Stimulated activated CD4-positive, alpha-beta T cell treated with anti-CD3 and anti-CD28 coated beads, Interleukin-4, amount 100 ng/mL, for 4 hours (primary cell): ENCODE results near the gene KLK4.
"Not testable (repeated sequence)": the region's sequence is repeated elsewhere in the genome, so short reads cannot be mapped to it uniquely, and the experiment has no call there.

Experiments
- DNase-seq, 2 experiments: peaks; one replicate each; pipeline ENCODE4 v3.0.0-alpha.2; 2020

The KLK4 gene

DNA sequence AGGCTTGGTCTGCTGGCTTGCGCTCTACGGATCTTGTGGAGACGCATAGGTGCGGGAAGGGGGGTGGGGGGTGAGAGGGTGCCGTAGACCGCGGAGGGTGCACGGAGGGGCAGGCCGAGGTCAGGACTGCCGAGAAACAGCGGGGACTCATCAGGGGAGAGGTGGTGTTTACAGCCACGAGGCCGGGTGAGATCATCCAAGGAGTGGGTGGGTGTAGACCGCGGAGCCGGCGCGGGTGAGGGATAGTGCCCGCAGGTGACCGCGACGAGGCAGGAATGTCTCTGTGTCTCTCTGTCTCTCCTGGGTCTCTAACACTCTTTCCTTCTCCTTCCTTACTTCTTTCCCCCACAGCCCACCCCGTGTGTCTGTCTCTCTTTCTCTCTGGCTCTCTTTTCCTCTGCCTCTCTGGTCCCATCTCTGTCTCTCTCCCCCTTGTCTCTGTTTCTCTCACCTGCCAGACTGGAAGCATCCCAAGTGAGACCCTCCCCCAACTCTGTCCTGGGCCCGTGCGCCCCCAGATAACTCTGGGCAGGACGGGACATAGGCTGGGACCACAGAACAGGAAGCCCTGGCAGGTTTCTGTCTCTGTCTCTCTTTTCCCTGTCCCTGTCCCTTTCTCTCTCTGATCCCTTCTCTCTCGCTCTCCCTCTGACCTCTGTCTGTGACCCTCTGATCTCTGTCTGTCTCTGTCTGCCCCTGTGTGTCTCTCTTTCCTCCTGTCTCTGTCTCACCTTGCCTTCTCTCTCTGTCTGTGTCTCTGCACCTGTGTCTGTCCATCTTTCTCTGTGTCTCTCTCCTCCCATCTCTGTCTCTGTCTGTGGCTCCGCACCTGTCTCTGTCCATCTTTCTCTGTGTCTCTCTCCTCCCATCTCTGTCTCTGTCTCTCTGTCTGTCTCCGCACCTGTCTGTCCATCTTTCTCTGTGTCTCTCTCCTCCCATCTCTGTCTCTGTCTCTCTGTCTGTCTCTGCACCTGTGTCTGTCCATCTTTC is 1.8 kb upstream of the KLK4 start:
- DNase-seq: no peak

DNA sequence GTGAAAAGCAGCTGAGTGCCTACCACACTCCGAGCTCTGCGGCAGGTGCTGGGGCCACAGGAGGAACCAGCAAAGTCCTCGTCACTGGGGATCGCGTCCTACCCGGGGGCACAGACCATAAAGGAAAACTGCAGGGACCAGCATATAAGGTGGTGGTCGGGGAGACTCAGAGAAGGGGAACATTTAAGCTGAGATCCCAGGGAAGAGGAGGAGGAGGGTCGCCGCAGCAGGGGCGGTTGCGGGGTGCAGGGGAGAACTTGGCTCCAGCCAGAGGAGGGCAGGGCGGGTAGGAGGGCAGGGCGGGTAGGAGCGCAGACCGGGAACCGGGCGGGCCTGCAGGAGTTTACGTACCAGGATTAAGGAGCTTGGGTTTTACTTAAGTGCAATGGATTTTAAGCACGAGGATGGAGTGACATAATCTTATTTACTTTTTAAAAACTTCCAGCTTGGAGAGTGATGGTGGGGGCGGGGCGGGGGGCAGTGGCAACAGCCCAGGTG is 956 bp upstream of the KLK4 start:
- DNase-seq: no peak

DNA sequence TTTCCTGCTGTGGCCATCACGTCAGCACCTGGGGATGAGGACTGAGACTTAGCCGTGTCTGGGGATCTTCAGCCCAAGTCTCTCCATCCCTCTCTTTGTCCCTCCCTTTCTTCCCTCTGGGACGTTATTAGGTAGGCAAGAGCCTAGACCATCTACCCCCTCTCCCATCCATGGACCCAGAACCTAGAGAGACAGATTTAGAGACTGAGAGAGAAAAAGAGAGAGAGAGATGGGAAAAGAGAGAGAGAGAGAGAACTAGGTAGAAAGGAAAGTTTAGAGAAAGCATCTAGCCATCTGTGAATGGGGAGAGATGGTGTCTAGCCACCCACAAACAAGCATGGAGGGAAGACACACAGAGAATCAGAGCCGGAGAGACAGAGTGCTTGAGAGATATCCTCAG is 473 bp downstream of the KLK4 start:
- DNase-seq: no peak

DNA sequence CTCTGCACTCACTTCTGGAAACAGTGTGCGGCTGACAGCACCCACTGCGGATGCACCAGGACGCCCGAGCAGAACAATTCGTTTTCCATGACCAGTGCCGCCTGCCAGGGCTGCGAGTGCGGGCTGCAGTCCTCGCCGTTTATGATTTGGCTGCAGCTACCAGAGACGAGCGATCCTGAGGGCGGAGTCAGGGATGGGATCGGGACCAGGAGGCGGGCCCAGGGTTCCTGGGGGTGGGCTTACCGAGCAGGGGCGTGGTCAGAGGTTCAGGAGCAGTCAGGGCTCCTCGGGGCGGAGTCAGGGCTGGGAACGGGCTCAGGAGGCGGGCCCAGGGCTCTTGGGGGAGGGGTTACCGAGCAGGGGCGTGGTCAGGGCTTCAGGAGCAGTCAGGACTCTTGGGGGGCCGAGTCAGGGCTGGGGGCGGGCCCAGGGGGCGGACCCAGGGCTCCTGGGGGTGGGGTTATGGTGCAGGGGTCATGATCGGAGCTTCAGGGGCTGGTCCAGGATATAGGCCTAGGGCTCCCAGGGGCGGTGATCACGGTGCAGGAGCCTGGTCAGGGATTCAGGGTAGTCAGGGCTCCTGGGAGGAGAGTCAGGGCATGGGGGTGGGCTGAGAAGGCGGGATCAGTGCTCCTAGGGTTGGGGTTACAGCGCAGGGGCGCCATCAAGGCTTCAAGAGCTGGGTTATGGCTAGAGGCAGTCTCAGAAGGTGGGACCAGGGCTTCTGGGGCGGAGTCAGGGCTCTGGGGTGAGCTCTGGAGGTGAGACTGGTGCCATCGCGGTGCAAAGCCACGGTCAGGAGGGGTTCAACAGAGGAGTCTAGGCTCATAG is 1.7 kb downstream of the KLK4 start:
- peak in 1 of 2 experiments; percentile 12 for DNase-seq

DNA sequence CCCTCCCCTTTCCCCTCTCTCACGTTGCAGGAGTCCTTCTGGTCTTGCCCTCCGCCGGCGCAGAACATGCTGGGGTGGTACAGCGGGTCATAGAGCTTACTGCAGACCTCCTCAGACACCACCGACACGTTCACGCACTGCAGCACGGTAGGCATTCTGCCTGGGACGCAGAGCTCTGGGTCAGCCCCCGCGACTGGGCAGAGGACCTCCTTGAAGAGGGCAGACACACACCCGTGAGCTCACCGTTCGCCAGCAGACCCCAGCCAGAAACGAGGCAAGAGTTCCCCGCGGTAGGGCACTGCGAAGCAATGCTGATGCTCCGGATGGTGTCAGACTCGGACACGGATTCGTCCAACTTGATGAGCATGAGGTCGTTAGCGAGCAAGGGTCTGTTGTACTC is 2.9 kb downstream of the KLK4 start:
- DNase-seq: no peak

DNA sequence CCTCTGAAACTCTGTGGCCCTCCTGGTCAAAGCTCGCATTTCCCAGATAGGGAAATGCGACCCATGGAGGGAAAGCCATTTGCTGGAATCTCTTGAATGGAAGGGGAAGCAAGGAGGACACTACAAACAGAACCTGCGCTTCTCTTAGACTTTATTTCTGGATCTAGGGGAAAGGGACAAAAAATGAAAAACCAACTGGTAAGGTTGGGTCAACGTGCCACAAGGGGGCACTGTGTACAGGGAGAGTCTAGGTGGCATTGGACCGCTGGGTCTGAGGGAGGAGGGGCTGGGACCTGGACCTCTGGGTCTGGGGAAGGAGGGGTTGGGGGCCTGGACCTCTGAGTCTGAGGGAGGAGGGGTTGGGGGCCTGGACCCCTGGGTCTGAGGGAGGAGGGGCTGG is 5.0 kb downstream of the KLK4 start:
- DNase-seq: peak in 1 of 2 experiments; percentile 27

DNA sequence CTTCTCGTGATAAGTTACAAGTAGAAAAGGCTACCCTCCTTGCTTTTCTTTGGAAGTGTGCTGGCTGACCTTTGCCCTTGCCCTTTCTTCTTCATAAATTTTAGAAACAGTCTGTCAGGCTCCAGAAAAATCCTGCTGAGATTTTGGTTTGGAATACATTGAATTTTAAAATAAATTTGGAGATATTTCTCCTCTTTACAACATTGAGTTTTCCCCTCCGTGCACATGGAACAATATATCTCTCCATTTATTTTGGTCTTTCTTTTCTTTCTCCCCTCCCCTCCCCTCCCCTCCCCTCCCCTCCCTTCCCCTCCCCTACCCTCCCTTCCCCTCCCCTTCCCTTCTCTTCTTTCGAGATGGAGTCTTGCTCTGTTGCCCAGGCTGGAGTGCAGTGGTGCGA is 8.6 kb downstream of the KLK4 start:
- no peak for DNase-seq

DNA sequence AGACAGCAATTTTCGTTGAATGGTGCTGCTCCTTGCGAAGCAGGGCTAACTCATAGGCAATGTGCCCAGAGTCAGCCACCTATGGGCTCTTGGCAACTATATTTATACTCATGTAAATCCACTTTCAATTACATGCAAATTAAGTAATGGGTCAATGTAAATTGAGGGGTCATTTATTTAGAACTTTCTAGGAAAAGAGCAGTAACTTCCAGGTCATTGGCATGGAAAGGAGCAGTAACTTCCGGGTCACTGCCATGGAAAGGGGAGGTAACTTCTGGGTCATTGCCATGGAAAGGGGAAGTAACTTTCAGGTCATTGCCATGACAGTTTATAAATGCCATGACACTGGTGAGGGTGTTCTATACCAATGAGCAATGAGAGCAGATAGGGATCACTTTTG is 11.6 kb downstream of the KLK4 start:
- DNase-seq: no peak

DNA sequence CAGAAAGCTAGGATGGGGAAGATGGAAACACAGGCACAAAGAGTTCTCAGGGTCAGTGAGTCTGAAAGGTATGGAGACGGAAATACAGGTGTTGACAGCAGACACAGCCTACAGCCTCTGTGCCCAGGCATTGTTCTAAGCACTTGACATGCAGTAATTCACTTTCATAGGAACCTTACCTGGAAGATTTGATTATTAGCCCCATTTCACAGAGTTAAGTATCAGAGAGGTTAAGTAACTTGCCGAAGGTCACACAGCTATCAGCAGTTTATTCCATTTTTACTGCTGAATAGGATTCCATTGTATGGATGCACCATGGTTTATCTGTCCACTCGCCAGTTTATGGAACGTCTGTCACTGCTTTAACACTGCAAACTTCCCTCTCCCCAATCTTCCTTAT is 13.2 kb downstream of the KLK4 start:
- no peak for DNase-seq

DNA sequence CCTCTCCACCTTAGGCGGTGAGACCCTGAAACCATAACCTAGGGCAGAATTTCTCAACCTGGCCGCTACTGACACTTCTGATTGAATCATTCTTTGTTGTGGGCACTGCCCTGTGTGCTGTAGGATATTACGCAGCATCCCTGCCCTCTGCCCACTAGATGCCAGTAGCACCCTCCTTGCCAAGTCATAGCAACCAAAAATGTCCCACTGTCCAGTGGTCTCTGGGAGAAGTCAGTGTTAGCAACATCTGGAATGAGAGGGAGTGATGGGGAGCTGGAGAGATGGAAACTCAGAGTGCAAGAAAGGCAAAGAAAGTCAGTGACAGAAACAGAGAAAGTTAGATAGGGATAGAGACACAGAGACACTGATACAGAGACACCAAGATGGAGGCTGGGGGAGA is 13.6 kb downstream of the KLK4 start:
- DNase-seq: no peak

DNA sequence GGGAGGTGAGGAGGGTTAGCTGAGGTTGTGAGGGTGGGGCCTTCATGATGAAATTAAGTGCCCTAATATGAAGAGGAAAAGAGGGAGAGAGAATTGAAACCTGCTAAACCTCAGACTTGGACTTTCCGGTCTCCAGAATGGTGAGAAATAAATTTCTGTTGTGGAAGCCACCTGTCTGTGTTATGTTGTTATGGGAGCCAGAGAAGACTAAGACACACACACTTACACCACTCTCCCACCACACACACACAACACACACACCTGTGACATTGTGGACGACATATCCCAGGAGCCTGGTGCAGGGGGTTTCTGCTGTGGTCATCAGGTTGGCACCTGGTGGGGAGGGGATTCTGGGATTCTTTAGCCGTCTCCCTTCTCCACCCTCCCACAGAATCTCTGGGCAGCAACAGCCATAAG is 14.0 kb downstream of the KLK4 start:
- DNase-seq: no peak

DNA sequence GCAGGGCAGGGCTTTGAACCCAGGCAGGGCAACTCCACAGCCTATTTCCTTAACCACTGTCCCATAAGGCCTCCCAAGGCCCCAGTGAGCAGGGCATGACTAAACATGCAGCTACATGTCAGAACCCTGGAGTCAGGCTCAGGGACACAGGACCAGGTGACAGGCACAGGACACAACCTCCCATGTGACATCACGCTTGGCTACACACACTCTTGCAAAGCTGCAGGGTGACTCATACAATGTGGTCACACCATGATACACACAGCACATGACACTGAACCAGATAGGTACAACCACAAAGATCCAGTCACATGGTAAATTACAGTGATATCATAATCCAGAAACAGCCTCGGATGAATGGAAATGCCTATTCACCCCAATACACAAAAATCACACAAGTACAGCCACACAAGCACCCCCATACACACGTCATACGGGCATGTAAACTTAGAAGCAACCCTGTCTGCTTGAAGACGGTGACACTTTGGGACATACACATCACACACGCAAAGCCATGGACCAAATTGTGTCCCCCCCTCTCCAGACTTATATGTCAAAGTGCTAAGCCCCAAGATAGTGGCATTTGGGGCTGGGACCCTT is 14.5 kb downstream of the KLK4 start:
- DNase-seq: no peak

DNA sequence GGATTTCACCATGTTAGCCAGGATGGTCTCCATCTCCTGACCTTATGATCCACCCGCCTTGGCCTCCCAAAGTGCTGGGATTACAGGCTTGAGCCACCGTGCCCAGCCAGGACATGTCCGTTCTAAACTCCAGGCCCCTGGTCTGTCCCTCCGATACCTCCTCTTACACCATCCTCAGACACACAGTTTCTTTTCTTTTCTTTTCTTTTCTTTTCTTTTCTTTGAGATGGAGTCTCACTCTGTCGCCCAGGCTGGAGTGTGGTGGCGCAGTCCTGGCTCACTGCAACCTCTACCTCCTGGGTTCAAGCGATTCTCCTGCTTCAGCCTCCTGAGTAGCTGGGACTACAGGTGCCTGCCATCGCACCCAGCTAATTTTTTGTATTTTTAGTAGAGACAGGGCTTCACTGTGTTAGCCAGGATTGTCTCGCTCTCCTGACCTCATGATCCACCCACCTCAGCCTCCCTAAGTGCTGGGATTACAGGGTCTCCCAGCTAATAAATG is 15.1 kb downstream of the KLK4 start:
- DNase-seq: not testable (repeated sequence)

DNA sequence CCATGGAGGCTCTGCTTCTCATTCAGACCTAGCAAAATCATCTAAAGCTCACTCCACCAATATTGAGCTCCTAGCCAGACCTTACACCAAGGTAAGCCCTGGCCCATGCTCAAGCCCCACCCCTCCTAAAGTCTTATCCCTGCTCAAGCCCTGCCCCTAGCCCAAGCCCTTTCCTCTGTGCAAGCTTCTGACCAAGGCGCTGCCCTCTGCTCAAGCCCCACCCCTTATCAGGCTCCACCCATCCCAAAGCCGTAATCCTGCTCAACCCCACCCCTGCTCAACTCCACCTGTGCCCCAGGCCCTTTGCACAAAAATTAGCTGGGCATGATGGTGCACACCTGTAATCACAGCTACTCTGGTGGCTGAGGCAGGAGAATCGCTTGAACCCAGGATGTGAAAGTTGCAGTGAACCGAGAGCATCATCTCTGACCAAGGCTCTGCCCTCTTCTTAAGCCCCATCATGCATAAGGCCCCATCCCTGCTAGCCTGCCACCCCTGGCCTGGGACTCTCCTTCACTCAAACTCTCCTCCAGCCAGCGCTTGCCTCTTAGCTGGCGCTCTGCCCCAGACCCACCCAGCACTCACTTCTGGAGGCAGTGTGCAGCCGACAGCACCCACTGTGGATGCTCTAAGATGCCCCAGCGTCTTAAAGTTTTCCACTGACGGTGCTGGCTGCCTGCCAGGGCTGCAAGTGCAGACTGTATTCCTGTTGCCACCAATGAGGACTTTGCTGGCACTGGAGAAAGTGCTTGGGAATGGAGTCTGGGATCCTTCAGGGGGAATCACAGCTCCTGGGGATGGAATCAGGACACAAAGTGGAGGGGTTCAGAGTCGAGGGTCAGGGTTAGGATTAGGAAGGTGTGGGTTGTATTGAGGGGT is 16.5 kb downstream of the KLK4 start:
- no peak for DNase-seq

DNA sequence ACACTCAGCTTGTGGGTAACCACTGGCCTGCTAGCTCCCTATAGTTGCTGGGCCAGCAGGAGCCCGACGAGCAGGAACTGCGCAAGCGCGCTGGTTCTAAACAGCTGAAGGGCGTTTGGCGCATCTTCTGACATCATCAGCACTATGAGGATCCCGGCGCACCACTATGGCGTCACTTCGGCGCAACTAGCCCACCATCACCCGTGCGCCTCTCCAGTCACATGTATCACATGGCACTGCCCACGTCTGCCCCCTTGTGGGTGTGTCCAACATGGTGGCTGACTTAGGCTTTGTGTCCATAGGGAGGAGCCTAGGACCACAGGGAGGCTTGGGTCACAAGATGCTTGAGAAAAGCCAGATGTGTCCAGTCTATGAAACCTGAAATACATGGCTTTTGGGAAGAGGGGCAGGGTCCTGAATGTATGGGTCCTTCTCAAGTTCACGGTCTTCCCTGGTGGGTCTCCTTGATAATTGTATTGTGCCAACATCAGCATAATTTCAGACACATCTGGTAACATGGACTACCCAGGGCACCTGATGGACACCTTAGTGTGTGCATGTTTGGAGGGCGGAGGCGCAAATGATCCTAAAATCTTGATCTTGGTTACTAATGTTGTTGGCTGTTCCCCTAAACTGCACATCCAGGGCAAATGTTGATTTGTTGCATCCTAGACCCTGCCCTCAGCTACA is 18.0 kb downstream of the KLK4 start:
- no peak for DNase-seq

DNA sequence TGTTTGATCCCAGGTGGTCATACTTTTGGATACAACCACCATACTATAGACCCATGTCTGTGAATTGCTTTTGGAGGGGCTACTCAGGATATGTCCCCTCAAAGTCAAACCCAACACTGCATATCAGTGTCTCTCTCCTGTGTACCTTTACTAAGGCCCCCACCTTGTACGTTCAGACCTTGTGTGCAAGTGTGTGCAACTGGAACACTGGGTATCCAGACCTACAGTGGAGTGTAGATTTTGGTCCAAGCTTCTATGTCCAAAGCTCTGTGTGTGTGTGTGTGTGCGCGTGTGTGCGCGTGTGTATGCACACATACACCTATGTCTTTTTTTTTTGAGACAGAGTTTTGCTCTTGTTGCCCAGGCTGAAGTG is 20.0 kb downstream of the KLK4 start:
- DNase-seq: no peak

DNA sequence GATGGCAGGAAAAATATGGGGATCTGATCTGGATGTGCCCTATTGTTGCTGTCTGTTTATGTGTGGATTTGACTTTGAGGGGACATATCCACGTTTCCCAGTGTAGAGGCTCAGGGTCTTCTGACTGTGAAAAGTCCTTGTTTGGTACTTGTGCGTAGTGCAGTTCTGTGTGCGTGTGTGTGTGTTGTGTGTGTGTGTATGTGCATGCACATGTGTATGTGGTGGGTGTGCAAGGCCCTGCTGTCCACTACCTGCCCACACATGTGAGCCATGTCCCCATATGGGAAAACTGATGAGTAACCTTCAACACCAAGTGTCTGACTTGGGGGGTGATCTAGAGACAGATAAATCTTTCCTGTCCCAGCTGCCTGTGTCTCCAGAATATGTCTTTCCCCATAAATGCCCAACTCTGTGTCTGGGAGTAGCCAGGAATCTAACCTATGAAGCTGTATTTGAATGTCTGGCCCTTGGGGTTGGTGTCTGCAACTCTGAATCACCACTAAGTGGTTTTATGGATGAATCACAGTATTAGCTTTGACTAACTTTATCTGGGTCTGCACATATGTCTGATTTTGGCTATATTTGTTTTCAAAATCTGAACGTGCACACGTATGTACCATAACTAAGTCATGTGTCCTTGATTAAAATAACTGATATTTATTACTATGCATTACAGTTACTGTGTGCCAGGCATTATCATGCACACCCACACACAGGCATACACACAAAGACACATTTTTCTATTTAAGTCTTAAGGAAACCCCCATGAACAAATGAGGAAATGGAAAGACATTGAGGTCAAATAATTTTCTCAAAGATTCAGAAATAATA is 20.6 kb downstream of the KLK4 start:
- DNase-seq: no peak

DNA sequence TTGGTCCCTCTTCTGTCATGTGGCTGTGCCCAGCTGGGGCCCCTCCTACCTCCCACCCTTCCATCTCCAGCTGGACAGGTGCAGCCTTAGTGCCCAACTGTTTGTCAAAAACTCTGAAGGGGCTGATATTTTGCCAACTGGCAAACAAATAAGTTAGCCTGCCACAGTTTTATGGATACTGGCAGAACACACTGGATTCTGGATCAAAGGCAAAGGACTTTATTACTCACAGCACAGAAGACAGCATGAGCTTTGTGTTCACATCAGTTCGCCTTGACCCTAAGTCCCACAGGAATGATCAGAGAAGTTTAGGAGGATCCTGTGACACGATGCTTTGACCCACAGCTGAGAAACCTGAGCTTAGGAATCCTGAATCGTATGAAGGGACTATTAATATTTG is 21.6 kb downstream of the KLK4 start:
- DNase-seq: no peak

DNA sequence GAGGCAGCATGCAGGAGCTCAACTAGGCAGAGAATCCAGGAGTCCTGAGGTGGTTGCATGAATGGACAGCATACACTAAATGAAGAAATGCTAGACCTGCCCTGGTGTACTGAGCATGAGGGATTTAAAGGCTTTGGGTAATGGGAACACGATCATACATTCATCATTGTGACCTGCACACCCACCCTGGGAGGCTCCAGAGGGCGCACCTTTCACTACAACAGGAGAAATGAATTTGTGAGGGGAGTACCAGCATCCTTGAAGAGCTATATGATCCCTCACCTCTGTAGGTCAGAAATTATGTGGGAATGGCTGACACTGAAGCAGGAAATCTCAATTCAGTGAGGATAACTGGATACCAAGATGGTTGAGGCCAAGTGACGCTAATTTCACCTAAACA is 29.0 kb downstream of the KLK4 start:
- no peak for DNase-seq

DNA sequence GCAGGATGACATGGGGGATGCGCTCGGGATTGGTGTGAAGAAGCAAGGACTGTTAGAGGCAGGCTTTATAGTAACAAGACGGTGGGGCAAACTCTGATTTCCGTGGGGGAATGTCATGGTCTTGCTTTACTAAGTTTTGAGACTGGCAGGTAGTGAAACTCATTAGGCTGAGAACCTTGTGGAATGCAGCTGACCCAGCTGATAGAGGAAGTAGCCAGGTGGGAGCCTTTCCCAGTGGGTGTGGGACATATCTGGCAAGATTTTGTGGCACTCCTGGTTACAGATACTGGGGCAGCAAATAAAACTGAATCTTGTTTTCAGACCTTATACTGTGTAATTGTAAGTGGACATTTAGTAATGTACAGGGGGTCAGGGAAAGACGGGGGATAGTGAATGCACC is 31.0 kb downstream of the KLK4 start:
- DNase-seq: no peak

DNA sequence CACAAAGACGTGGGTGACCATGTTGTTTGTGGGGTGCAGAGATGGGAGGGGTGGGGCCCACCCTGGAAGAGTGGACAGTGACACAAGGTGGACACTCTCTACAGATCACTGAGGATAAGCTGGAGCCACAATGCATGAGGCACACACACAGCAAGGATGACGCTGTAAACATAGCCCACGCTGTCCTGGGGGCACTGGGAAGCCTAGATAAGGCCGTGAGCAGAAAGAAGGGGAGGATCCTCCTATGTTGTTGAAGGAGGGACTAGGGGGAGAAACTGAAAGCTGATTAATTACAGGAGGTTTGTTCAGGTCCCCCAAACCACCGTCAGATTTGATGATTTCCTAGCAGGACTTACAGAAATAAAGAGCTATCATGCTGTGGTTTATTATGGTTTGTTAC is 32.3 kb downstream of the KLK4 start:
- DNase-seq: no peak
